ENCODE data around the gene TP53AIP1. TPM values are rescaled to one million over a fixed set of nuclear protein-coding genes. Genes with fewer than 3 reads are reported as not detected.

Gene TP53AIP1
- total and polyA plus RNA-seq, 10 of the 15 experiments (the other 5 are each of a cell fraction or from before 2014, with no cell fraction given) = 0.01 TPM; not detected in 9

DNA sequence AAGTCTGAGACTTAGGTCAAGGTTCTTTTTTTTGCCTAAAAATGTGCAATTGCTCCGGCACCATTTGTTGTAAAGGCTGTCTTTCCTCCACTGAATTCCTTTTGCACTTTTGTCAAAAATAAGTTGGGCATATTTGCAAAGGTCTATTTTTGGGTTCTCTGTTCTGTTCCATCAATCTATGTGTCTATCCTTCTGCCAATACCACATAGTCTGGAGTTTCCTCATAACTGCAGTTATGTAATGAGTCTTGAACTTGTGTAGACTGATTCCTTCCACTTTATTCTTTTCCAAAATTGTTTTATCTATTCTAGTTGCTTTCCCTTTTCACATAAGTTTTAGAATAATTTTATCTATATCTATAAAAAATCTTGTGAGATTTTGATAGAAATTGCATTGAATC lies 44.8 kb downstream of the TP53AIP1 start:
- ChIA-PET SMC1A (ENCODE audit: uncharacterized antibody, unreplicated experiment) (interaction anchor here (1.1 to 1.2 kb wide), 2 partner anchors 9 to 11 kb away, joined by 3 read pairs; no protein-coding TSS in a partner anchor), CTCF (no interaction called here), POLR2A (no interaction called here), RAD21 (ENCODE audit: unreplicated experiment) (no interaction called here)
- H3K36me3 ChIP-seq (ENCODE audit: control insufficient read depth in 2 of 2, insufficient read depth in 2 of 2, low read length in 1 of 2) = no peaks in the 10 kb centered on the region
- no peaks in the 10 kb centered on the region for H3K79me2 ChIP-seq (ENCODE audit: control insufficient read depth, insufficient read depth, low read length)
- no TSS peak for BruUV-seq (replicated peaks)
- no peak overlapping the region for H3K4me2 ChIP-seq (ENCODE audit: control insufficient read depth, insufficient read depth)
- no peak overlapping the region for H3K27ac ChIP-seq (ENCODE audit: control insufficient read depth, insufficient read depth)
- no peak overlapping the region for H3K4me3 ChIP-seq
- DNase-seq (ENCODE audit: low read depth, low spot score) (no peak), FAIRE-seq (no peak), ATAC-seq (no peak)
- H2AFZ ChIP-seq (ENCODE audit: control insufficient read depth, low read depth, low read length) = no peak overlapping the region
- H3K4me1 ChIP-seq (ENCODE audit: control insufficient read depth, insufficient read depth, low read length) = peaks cover 6% of the 10 kb centered on the region
- peaks cover 0 to 3% of the 10 kb centered on the region in 2 experiments; a peak in 2 of 4 replicates for H3K27me3 ChIP-seq (replicated peaks in 1 of 2; ENCODE audit: control insufficient read depth in 2 of 2, insufficient read depth in 2 of 2, low read length in 1 of 2)
- H3K9me3 ChIP-seq (replicated peaks; ENCODE audit: control insufficient read depth, insufficient read depth, low read length) = no peaks in the 10 kb centered on the region
- TF ChIP-seq, protein P1, sequence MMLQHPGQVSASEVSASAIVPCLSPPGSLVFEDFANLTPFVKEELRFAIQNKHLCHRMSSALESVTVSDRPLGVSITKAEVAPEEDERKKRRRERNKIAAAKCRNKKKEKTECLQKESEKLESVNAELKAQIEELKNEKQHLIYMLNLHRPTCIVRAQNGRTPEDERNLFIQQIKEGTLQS (IDR thresholded peaks at IDR 0.05; ENCODE audit: borderline replicate concordance, extremely low read depth, low read depth, low read length) = no peak
- TF ChIP-seq STAT1 (conservative IDR thresholded peaks at IDR 0.05) (no peak), CHD4 (IDR thresholded peaks at IDR 0.05) (no peak), BACH1 (IDR thresholded peaks at IDR 0.05; ENCODE audit: borderline replicate concordance) (no peak), ZNF217 (IDR thresholded peaks at IDR 0.05) (no peak), ZZZ3 (IDR thresholded peaks at IDR 0.05; ENCODE audit: control insufficient read depth, insufficient read length, low read depth) (no peak)
- TF ChIP-seq, protein P2, sequence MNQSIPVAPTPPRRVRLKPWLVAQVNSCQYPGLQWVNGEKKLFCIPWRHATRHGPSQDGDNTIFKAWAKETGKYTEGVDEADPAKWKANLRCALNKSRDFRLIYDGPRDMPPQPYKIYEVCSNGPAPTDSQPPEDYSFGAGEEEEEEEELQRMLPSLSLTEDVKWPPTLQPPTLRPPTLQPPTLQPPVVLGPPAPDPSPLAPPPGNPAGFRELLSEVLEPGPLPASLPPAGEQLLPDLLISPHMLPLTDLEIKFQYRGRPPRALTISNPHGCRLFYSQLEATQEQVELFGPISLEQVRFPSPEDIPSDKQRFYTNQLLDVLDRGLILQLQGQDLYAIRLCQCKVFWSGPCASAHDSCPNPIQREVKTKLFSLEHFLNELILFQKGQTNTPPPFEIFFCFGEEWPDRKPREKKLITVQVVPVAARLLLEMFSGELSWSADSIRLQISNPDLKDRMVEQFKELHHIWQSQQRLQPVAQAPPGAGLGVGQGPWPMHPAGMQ (IDR thresholded peaks at IDR 0.05; ENCODE audit: borderline replicate concordance) = no peak
- TF ChIP-seq, protein P3, sequence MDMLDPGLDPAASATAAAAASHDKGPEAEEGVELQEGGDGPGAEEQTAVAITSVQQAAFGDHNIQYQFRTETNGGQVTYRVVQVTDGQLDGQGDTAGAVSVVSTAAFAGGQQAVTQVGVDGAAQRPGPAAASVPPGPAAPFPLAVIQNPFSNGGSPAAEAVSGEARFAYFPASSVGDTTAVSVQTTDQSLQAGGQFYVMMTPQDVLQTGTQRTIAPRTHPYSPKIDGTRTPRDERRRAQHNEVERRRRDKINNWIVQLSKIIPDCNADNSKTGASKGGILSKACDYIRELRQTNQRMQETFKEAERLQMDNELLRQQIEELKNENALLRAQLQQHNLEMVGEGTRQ (IDR thresholded peaks at IDR 0.05; ENCODE audit: borderline replicate concordance, low read depth, low read length) = no peak
- TF ChIP-seq, protein P4, sequence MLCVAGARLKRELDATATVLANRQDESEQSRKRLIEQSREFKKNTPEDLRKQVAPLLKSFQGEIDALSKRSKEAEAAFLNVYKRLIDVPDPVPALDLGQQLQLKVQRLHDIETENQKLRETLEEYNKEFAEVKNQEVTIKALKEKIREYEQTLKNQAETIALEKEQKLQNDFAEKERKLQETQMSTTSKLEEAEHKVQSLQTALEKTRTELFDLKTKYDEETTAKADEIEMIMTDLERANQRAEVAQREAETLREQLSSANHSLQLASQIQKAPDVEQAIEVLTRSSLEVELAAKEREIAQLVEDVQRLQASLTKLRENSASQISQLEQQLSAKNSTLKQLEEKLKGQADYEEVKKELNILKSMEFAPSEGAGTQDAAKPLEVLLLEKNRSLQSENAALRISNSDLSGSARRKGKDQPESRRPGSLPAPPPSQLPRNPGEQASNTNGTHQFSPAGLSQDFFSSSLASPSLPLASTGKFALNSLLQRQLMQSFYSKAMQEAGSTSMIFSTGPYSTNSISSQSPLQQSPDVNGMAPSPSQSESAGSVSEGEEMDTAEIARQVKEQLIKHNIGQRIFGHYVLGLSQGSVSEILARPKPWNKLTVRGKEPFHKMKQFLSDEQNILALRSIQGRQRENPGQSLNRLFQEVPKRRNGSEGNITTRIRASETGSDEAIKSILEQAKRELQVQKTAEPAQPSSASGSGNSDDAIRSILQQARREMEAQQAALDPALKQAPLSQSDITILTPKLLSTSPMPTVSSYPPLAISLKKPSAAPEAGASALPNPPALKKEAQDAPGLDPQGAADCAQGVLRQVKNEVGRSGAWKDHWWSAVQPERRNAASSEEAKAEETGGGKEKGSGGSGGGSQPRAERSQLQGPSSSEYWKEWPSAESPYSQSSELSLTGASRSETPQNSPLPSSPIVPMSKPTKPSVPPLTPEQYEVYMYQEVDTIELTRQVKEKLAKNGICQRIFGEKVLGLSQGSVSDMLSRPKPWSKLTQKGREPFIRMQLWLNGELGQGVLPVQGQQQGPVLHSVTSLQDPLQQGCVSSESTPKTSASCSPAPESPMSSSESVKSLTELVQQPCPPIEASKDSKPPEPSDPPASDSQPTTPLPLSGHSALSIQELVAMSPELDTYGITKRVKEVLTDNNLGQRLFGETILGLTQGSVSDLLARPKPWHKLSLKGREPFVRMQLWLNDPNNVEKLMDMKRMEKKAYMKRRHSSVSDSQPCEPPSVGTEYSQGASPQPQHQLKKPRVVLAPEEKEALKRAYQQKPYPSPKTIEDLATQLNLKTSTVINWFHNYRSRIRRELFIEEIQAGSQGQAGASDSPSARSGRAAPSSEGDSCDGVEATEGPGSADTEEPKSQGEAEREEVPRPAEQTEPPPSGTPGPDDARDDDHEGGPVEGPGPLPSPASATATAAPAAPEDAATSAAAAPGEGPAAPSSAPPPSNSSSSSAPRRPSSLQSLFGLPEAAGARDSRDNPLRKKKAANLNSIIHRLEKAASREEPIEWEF (IDR thresholded peaks at IDR 0.05; ENCODE audit: insufficient replicate concordance, low read depth, low read length) = no peak
- intact Hi-C loops (cut with micrococcal nuclease; ENCODE audit: unreplicated experiment) (no loop called here), in situ Hi-C loops (cut with MboI) (no loop called here)
- no peaks in the 10 kb centered on the region for H4K20me1 ChIP-seq (ENCODE audit: control insufficient read depth, insufficient read depth)
- WGBS (ENCODE audit: insufficient coverage, insufficient replicate concordance, low lambda C conversion rate, missing lambda C conversion rate) = 64% methylated on average over 1 of the region's 1 CpG
- H3K9ac ChIP-seq (ENCODE audit: control insufficient read depth, insufficient read depth, low read length) = no peak overlapping the region

Measured in GM12878 (cell line).